ENCODE results near the gene FOXE1.

Gene FOXE1

DNA sequence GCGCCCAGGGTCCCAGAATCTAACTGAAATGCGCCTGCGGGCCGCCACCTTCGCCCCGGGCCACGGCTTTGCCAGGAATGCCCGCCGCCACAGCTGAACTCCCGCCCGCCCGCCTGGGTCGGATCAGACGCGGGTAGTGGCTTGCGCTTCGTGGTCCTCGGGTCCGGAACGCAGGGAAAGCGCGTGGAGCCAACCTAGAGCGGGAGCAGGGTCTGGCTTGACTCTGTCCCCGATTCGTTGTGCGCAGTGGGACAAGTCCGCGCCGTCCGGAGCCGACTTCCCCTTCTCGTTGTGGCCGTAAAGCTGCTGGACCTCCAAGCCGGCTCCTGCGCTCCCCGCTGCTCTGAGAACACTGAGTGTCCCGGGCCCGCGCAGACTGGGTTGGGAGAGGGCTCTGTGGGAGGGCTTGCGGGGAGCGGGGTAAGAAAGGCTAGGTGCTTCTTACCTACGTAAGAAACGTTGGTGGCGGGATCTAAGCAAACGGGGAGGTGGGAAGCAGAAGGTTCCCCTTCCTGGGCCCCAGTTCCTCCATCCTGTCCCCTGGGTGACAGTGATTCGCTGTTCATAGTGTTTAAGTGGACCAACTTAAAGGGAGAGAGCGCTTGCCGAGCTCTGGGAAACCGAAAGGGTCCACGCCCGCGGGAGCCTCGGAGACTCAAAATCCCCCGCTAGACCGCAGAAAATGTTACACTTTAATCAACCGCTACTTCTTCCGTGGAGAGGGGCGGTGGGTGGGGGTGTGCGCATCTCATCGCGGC lies 4.4 kb upstream of the FOXE1 start:
- DNase-seq = no peak

GRCh38 chr9:97849980-97850379 lies 3.0 kb upstream of the FOXE1 start:
- DNase-seq = no peak

DNA sequence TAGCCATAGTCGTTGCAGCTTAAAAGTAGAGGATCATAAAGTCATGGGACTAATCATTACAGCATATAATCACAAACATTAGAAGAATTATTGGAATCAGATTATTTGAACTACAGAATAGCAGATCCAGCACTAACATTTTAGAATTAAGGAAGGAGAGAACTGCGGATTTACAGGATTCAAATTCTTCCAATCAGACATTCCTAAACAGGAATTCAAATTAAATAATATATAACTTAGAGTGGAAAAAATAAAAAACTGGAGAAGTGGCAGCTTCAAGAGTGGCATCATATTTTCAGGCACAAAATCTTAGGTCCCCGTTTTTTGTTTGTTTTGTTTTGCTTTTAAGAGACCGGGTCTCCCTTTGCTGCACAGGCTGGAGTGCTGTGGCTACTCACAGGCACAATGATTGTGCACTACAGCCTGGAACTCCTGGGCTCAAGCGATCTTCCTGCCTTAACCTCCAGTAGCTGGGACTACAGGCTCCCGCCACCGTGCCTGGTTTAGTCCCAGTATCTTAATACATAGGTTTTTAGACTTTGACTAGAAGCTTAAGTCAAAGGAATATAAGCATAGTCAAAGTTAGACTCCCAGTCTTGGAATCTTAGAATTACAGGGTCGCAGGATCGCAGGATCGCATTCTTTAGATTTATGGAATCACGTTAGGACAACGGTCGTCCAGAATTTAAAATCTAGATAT lies 2.1 kb upstream of the FOXE1 start:
- DNase-seq = no peak

- no peak for DNase-seq
Measured at GRCh38 chr9:97851446-97851883, 1.6 kb upstream of the FOXE1 start.

DNA sequence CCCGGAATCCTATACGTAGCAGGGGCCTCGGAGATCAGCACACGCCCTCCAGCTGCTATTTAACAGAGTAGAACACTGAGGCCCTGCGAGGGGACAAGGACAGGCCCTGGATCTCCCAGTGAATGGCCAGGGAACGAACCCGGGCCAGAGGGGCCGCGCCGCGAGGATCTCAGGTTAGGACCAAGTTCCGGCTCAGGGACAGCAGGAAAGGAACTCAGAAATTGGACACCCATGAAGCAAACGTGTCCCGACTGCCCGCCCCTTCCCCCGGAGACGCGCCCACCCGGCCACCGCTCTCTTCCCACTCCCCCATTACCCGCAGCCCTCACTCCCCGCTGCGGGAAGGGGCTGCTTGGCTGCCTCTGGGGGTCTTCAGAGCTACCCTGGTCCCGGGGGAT lies 1.0 kb upstream of the FOXE1 start:
- DNase-seq = no peak

GRCh38 chr9:97852399-97853055 lies 499 bp upstream of the FOXE1 start:
- no peak for DNase-seq

DNA sequence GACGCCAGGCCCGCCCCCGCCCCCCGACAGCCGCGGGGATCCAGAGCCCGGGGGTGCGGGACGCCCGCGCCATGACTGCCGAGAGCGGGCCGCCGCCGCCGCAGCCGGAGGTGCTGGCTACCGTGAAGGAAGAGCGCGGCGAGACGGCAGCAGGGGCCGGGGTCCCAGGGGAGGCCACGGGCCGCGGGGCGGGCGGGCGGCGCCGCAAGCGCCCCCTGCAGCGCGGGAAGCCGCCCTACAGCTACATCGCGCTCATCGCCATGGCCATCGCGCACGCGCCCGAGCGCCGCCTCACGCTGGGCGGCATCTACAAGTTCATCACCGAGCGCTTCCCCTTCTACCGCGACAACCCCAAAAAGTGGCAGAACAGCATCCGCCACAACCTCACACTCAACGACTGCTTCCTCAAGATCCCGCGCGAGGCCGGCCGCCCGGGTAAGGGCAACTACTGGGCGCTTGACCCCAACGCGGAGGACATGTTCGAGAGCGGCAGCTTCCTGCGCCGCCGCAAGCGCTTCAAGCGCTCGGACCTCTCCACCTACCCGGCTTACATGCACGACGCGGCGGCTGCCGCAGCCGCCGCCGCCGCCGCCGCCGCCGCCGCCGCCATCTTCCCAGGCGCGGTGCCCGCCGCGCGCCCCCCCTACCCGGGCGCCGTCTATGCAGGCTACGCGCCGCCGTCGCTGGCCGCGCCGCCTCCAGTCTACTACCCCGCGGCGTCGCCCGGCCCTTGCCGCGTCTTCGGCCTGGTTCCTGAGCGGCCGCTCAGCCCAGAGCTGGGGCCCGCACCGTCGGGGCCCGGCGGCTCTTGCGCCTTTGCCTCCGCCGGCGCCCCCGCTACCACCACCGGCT lies 1.0 kb downstream of the FOXE1 start:
- DNase-seq = no peak

- DNase-seq = no peak
Measured at GRCh38 chr9:97854696-97855485, 1.9 kb downstream of the FOXE1 start.

GRCh38 chr9:97855486-97855875 lies 2.5 kb downstream of the FOXE1 start:
- no peak for DNase-seq

DNA sequence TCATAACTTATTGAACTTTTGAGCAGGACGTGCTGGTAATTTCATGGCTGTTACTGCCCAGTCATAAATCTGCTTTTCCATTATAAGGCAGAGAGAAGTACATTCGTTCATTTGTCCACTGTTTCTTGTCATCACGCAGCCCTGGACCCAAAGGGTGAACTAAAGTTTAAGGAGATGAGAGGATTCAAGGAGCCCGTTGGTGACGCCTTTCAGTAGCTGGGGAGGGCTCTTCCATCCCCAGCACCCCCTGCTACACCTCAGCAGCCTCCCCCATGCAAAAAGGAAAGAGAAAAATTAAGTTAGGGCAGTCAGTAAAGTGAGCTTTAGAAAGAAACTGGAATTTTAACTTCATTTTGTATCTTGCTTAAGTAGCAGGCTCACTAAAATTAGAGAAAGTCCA lies 2.9 kb downstream of the FOXE1 start:
- DNase-seq = no peak

- no peak for DNase-seq
Measured at GRCh38 chr9:97856857-97857605, 4.0 kb downstream of the FOXE1 start.

DNA sequence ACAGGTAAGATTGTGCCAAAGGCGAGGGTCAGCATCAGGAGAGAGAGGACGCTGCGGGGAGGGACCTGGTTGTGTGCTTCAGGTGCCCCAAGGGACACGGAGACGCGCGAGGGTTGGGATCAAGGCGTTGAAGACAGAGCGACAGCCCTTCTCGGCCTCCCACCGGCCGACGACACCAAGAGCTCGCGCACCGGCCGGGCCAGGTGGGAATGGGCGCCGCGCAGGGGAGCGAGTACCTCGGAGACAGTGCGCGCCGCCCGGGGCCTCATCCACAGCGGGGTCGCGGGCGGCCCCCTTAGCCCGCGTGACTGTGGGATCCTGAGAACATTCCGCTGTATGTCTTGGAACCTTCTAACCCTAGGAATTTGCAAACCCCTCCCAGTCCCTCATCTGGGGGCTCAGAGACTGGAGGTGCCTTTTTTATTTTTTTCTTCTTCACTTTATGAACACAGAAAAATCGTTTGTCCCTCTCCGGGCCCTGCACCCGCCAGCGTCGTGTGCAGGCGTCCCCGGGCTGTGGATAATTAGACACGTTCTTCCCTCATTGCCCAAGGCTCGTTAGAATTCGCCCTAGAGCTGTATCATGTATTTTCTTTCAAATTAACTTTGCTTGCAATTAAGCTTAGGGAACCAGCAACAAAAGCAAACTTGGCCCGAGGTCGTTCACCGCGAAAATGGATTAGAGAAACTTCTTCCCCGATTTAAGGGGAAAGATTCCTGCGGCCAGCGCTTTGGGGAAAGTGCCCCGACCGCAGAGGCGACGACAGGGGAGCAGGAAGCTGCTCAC lies 4.8 kb downstream of the FOXE1 start:
- DNase-seq = no peak

- no peak for DNase-seq
Measured at GRCh38 chr9:97858393-97858713, 5.3 kb downstream of the FOXE1 start.

- no peak for DNase-seq
Measured at GRCh38 chr9:97858826-97859225, 5.8 kb downstream of the FOXE1 start.

- no peak for DNase-seq
Measured at GRCh38 chr9:97859346-97859745, 6.3 kb downstream of the FOXE1 start.

GRCh38 chr9:97860451-97861147 lies 7.6 kb downstream of the FOXE1 start:
- DNase-seq = no peak

GRCh38 chr9:97861148-97861475 lies 8.1 kb downstream of the FOXE1 start:
- no peak for DNase-seq

- no peak for DNase-seq
Measured at GRCh38 chr9:97863314-97863713, 10.3 kb downstream of the FOXE1 start.

GRCh38 chr9:97864396-97864795 lies 11.4 kb downstream of the FOXE1 start:
- DNase-seq = no peak

DNA sequence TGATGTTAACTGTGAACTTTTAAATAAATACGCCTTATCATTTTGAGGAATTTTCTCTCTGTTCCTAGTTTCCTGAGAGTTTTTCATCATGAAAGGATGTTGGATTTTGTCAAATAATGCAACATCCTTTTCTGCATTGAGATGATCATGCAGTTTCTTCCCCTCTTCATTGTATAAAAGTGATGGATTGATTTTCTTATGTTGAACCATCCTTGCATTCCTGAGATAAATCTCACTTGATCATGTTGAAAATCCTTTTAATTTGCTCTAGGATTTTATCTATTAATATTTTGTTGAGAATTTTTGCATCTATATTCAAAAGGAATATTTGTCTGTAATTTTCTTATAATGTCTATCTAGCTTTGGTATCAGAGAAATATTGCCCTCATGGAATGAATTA lies 13.3 kb downstream of the FOXE1 start:
- DNase-seq = no peak
